Endothelial cell of umbilical vein (primary cell): ENCODE data around the gene SEC63. TPM values are rescaled to one million over a fixed set of nuclear protein-coding genes. Genes with fewer than 3 reads are reported as not detected.

Experiments
- BruUV-seq: library from RNA; stranded (reverse); fragments of 400-500 nt; replicated peaks from 2 replicates; lab custom pipeline; 2021; lab: Mats Ljungman, UMichigan
- CTCF ChIA-PET: fragments of 300-600, 350-600 bp; sonication (Branson Sonifier 250); formaldehyde crosslinking; loops from one replicate; lab custom pipeline; 2021; ENCODE audit warnings: antibody characterized with exemption, inconsistent platforms; lab: Charles Lee
- POLR2A ChIA-PET: fragments of 300-600, 350-600 bp; sonication (Branson Sonifier 250); formaldehyde crosslinking; loops from one replicate; lab custom pipeline; 2021; ENCODE audit warnings: antibody characterized with exemption, inconsistent platforms; lab: Charles Lee
- DNase-seq: peaks from one replicate; pipeline ENCODE4 v3.0.0-alpha.2; 2011; ENCODE audit warnings: low read depth, low spot score
- FAIRE-seq: peaks from 2 replicates; lab custom pipeline; 2011; peaks lifted over from hg19 to GRCh38; lab: Jason Lieb, UNC
- H2AFZ ChIP-seq: 2 replicates; pipeline ENCODE4 v1.6.0; 2012; ENCODE audit warnings: low read depth, low read length, control low read depth, inconsistent platforms
- H3K27ac ChIP-seq: 2 replicates; pipeline ENCODE4 v1.5.1; 2011; ENCODE audit warnings: low read depth, mild to moderate bottlenecking, control low read depth, low read length, moderate library complexity; ENCODE audit not compliant: insufficient read depth
- H3K27me3 ChIP-seq, 2 experiments: 2 replicates each; pipeline versions ENCODE4 v1.6.0 to v1.6.1; 2011; ENCODE audit warnings: low read length in 2 of 2, mixed read lengths in 1 of 2; ENCODE audit not compliant: control insufficient read depth in 2 of 2, insufficient read depth in 2 of 2
- H3K36me3 ChIP-seq, 2 experiments: 2 replicates in 1 of 2; 3 replicates in 1 of 2; pipeline ENCODE4 v1.5.1; 2011; ENCODE audit warnings: low read length in 2 of 2, mild to moderate bottlenecking in 1 of 2, moderate library complexity in 1 of 2; ENCODE audit not compliant: control insufficient read depth in 2 of 2, insufficient read depth in 2 of 2; ENCODE audit errors: extremely low read depth in 1 of 2
- H3K4me1 ChIP-seq: 3 replicates; pipeline ENCODE4 v1.5.1; 2011; ENCODE audit warnings: mild to moderate bottlenecking, low read length; ENCODE audit not compliant: control insufficient read depth, insufficient read depth; ENCODE audit errors: extremely low read depth
- H3K4me2 ChIP-seq: 2 replicates; pipeline ENCODE4 v1.6.1; 2011; ENCODE audit warnings: low read length, control low read depth, mixed read lengths; ENCODE audit not compliant: insufficient read depth
- H3K4me3 ChIP-seq, 3 experiments: fragments of 200-600 bp in 1 of 3; sonication (generic), shearing (Covaris generic) in 1 of 3; replicated peaks in 1 of 3; 2 replicates each; pipeline ENCODE4 v1.5.1; 2011 to 2016; ENCODE audit warnings: control low read depth in 3 of 3, low read length in 3 of 3, mild to moderate bottlenecking in 2 of 3, inconsistent platforms in 1 of 3, low read depth in 1 of 3, moderate library complexity in 1 of 3; ENCODE audit not compliant: insufficient read depth in 1 of 3
- H3K79me2 ChIP-seq: 2 replicates; pipeline ENCODE4 v1.6.0; 2012; ENCODE audit warnings: low read length, inconsistent platforms; ENCODE audit not compliant: control insufficient read depth, insufficient read depth
- H3K9ac ChIP-seq: replicated peaks from 2 replicates; pipeline ENCODE3; 2011; ENCODE audit warnings: low read length, control low read depth; ENCODE audit not compliant: insufficient read depth; ENCODE audit errors: extremely low read depth
- H3K9me1 ChIP-seq: replicated peaks from 3 replicates; pipeline ENCODE4 v1.6.0; 2011; ENCODE audit warnings: mild to moderate bottlenecking, low read length; ENCODE audit not compliant: control insufficient read depth, insufficient read depth; ENCODE audit errors: extremely low read depth
- H3K9me3 ChIP-seq: replicated peaks from 2 replicates; pipeline ENCODE4 v1.5.1; 2012; ENCODE audit warnings: low read length, inconsistent platforms; ENCODE audit not compliant: control insufficient read depth, insufficient read depth
- H4K20me1 ChIP-seq: replicated peaks from 2 replicates; pipeline ENCODE3; 2011; ENCODE audit warnings: mild to moderate bottlenecking, low read length; ENCODE audit not compliant: control insufficient read depth, insufficient read depth; ENCODE audit errors: extremely low read depth
- EZH2 ChIP-seq: IDR thresholded peaks from 2 replicates; pipeline ENCODE4 v1.6.1; 2012; ENCODE audit warnings: borderline replicate concordance, low read depth, mild to moderate bottlenecking, moderate library complexity, low read length, inconsistent platforms; ENCODE audit not compliant: severe bottlenecking
- FOS ChIP-seq: IDR thresholded peaks from 2 replicates; pipeline ENCODE4 v1.6.1; 2011; ENCODE audit warnings: mild to moderate bottlenecking, low read length, moderate library complexity, borderline replicate concordance; ENCODE audit not compliant: insufficient read depth
- GATA2 ChIP-seq: IDR thresholded peaks from 2 replicates; pipeline ENCODE4 v1.7.0; 2011; ENCODE audit warnings: low read depth, mild to moderate bottlenecking, moderate library complexity, mixed read lengths, low read length; ENCODE audit not compliant: insufficient read length, insufficient read depth
- JUN ChIP-seq: IDR thresholded peaks from 2 replicates; pipeline ENCODE4 v1.6.1; 2011; ENCODE audit warnings: borderline replicate concordance, low read depth; ENCODE audit not compliant: insufficient read length, insufficient read depth
- MYC ChIP-seq: IDR thresholded peaks from one replicate; pipeline ENCODE4 v1.6.1; 2011; ENCODE audit warnings: mild to moderate bottlenecking, low read depth, low read length
- POLR2A ChIP-seq: IDR thresholded peaks from 2 replicates; pipeline ENCODE4 v1.6.1; 2012; ENCODE audit warnings: low read depth, mild to moderate bottlenecking, control low read depth, low read length
- POLR2AphosphoS5 ChIP-seq: IDR thresholded peaks from 2 replicates; pipeline ENCODE4 v1.6.1; 2012; ENCODE audit warnings: low read depth, mild to moderate bottlenecking, control low read depth, low read length, moderate library complexity; ENCODE audit not compliant: insufficient read depth
- dilution Hi-C: fragments of 300-500 bp; cut with MboI; formaldehyde crosslinking; loops from one replicate; pipeline ENCODE4 v1.15.0; 2019; ENCODE audit warnings: low sequenced_read_pairs; ENCODE audit not compliant: extremely low pct_ligation_motif_present
- intact Hi-C: fragments of 100-400 bp; cut with micrococcal nuclease; formaldehyde crosslinking; loops from one replicate; pipeline ENCODE4 v1.10.0; 2022
- polyA plus RNA-seq, 4 experiments: library from polyadenylated mRNA; depleted of rRNA in 3 of 4; stranded (reverse) in 3 of 4; unstranded in 1 of 4; fragments of >200 nt; gene quantifications; 2 replicates each; pipeline versions ENCODE4 v1.2.1 to v1.2.3, GENCODE V29; 2011 to 2012; ENCODE audit warnings: missing spikeins in 1 of 4
- total RNA-seq: library from RNA; stranded (reverse); gene quantifications from 2 replicates; pipeline ENCODE4 v1.2.3, GENCODE V29; 2021
- TF ChIP-seq, protein P1 (sequence below): IDR thresholded peaks from 2 replicates; pipeline ENCODE4 v1.6.1; 2011; ENCODE audit not compliant: insufficient read depth, insufficient read length
- TF ChIP-seq, protein P2 (sequence below), 2 donors: IDR thresholded peaks; 1 replicate in 1 of 2; 2 replicates in 1 of 2; pipeline ENCODE4 v1.5.1; 2011; ENCODE audit warnings: low read length in 2 of 2, mild to moderate bottlenecking in 2 of 2, moderate library complexity in 2 of 2, control low read depth in 1 of 2, inconsistent platforms in 1 of 2, low read depth in 1 of 2; ENCODE audit not compliant: insufficient read depth in 1 of 2; ENCODE audit errors: extremely low read depth in 1 of 2

SEC63 gene
- total and polyA plus RNA-seq, 2 donors (not counting 3 experiments of a cell fraction or from before 2014, with no cell fraction given) = 14.8 to 132 TPM

DNA sequence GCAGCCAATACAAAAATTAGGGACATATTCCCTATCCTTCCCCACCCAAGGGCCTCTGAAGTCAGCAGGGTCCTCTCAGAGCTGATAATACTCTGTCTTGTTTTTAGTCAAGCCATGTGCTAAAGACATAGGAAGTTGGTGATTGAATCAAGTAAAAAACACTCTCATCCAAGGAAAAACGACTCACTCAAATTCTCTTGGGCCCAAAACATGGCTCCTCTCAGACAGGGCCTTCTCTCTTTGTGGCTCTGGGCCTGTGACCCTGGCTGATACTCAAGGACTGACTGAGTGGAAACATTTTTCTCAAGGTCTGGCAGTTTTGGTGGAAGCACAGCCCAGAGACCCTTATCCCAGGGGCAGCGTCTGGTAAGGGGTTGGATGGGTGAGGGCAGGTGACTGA lies 127.9 kb downstream of the SEC63 start:
- dilution Hi-C loops = no loop called here
- Histone ChIP-seq H3K9me3 (no peaks in the 10 kb centered on the region), H3K27me3 (peaks cover 2 to 4% of the 10 kb centered on the region in 2 experiments), H4K20me1 (no peaks in the 10 kb centered on the region), H3K4me1 (no peaks in the 10 kb centered on the region), H3K4me2 (no peak overlapping the region), H3K36me3 (no peaks in the 10 kb centered on the region), H3K4me3 (no peak overlapping the region), H3K9ac (no peak overlapping the region), H3K9me1 (no peaks in the 10 kb centered on the region), H2AFZ (no peak overlapping the region), H3K27ac (no peak overlapping the region), H3K79me2 (no peaks in the 10 kb centered on the region)
- TF ChIP-seq MYC (no peak), GATA2 (no peak), POLR2A (no peak), JUN (no peak), EZH2 (no peak), POLR2AphosphoS5 (no peak), FOS (no peak)
- TF ChIP-seq, protein P1, sequence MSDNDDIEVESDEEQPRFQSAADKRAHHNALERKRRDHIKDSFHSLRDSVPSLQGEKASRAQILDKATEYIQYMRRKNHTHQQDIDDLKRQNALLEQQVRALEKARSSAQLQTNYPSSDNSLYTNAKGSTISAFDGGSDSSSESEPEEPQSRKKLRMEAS = no peak
- TF ChIP-seq, protein P2, sequence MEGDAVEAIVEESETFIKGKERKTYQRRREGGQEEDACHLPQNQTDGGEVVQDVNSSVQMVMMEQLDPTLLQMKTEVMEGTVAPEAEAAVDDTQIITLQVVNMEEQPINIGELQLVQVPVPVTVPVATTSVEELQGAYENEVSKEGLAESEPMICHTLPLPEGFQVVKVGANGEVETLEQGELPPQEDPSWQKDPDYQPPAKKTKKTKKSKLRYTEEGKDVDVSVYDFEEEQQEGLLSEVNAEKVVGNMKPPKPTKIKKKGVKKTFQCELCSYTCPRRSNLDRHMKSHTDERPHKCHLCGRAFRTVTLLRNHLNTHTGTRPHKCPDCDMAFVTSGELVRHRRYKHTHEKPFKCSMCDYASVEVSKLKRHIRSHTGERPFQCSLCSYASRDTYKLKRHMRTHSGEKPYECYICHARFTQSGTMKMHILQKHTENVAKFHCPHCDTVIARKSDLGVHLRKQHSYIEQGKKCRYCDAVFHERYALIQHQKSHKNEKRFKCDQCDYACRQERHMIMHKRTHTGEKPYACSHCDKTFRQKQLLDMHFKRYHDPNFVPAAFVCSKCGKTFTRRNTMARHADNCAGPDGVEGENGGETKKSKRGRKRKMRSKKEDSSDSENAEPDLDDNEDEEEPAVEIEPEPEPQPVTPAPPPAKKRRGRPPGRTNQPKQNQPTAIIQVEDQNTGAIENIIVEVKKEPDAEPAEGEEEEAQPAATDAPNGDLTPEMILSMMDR (IDR thresholded peaks at IDR 0.05; ENCODE audit: extremely low read depth in 1 of 2, insufficient read depth in 1 of 2, low read depth in 1 of 2, low read length in 2 of 2) = no peak
- ChIA-PET POLR2A (no interaction called here), CTCF (no interaction called here)
- DNase-seq = no peak
- FAIRE-seq = no peak
- intact Hi-C loops = no loop called here
- no TSS peak for BruUV-seq
